Ammon's horn (tissue), 1 donor: ENCODE measurements around the gene ZNF479.
"Not testable (repeated sequence)": the region's sequence is repeated elsewhere in the genome, so short reads cannot be mapped to it uniquely, and the experiment has no call there.

Experiments used
- DNase-seq: peaks from one replicate; pipeline ENCODE4 v3.0.0-alpha.2; 2016; ENCODE audit warnings: low spot score

The ZNF479 gene

GRCh38 chr7:57132336-57132735, at the start of gene ZNF479:
Gene ZNF479 (minus strand): TSS chr7:57132436. CDS start chr7:57132324, 112 bp downstream.
- not testable (repeated sequence) for DNase-seq

DNA sequence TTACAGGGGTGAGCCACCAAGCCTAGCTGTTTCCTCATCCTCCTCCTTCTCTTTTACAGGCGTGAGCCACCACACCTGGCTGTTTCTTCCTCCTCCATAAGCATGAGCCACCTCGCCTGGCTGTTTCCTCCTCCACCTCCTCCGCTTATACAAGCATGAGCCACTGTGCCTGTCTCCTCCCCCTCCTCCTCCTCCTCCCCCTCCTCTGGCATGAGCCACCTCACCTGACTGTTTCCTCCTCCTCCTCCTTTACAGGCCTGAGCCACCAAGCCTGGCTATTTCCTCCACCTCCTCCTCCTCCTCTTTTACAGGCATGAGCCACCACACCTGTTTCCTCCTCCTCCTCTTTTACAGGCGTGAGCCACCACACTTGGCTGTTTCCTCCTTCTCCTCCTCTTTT, 49.8 kb upstream of the ZNF479 start:
- no peak for DNase-seq

DNA sequence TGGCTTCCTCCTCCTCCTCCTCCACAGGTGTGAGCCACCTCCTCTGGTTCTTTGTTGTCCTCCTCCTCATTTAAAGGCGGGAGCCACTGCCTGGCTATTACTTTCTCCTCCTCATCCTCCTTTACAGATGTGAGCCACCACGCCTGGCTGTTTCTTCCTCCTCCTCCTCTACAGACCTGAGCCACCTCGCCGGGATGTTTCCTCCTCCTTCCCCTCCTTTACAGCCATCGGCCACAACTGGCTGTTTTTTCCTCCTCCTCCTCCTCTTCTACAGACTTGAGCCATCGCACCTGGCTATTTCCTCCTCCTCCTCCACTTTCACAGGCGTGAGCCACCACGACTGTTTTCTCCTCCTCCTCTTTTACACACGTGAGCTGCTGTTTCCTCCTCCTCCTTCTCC, 49.0 kb upstream of the ZNF479 start:
- DNase-seq: no peak

DNA sequence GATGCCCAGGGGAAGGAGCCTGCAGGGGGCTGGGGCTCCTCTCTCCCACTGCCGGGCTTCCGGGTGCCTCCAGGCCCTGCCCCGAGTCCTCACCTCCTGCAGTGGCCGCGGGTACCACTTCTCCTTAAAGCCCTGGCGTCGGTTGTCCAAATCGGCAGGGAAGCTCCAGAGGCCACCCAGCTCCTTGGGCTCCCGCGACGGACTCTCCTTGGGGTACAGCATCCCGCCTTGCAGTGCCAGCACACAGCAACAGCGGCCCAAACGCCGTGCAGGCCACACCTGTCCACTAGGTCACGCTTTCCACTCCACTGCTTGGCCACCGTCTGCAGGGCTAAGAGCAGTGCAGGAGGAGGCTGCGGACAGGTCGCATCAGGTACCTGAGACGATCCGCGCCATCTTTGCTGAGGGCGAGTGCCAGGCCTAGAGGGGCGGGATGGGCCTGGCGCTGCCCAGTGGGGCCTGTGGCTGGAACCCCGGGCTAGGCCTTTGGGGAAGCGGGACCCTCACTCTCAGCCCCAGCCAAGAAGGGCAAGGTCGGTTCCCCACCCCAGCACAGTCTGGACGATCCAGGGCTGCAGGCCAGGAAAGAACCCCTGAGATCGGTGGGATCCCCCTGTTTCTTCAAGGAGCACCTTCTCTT, 47.7 kb upstream of the ZNF479 start:
- DNase-seq: no peak

GRCh38 chr7:57178768-57179139, 46.5 kb upstream of the ZNF479 start:
- DNase-seq: no peak

DNA sequence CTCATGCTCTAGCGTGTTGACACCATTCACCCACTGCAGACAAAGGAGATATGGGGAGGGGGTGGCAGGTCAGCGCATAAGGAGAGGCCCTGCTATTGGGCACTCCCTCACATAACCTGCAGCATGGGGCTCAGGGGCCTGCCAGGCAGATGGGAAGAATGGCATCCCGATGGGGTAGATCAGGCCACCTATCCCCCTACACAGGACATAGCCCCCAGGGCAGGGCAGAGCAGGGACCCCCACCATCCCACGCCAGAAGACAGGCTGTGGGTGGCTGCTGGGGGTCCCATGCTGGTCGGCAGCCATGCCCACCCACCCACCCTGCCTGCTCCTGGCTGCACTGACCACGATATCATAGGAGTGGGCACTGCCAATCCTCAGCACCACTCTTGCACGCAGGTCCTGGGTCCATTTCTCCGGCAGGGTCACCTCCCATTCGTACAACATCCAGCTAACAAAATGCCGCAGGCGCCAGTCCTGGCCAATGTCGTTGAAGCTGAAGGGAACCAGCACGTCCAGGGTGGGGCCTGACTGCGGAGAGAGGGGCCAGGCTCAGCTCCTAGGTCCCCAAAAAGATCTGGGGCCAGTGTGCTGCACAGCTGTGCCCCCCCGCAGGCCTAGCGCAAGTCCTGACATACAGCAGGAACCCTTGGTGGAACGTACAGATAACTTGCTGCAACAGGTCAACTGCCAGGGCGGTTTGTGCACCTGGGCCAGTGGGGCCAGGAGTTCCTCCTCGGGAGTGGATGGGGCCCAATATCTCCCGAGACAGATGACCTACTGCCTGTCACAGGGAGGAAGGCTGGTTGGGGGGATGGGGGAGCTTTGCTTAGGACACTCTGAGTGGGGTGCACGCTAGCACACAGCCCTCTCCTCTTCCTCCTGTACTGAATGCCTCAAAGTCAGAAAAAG, 45.9 kb upstream of the ZNF479 start:
- no peak for DNase-seq

DNA sequence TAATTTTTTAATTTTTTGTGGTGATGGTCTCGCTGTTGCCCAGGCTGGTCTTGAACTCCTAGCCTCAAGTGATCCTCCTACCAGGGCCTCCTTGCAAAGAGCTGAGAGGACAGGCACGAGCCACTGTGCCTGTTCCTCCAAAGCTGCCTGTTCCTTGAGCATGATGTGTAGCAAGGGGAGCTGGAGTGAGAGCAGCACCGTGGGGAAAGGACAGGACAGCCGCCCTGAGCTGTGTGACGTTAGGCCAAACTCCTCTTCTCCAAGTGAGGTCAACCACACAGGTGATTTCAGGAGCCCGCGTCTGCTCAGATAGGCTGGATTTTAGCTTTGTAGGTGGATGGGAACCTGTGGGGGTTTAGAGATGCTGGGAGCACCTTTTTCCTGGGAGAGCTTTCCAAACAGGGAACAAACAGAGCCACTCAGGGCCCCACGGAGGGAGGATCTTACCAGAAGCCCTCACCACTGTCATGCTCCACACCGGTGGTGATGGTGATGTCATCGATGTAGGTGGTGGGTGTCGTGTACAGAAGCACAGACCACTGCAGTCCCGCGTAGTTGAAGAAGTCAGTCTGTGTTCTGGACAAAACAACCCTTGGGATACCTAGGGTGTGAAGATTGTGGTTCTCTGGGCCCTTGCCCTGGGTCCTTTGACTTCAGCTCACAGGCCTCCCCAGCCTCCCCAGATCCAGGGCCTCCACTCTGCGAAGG, 44.8 kb upstream of the ZNF479 start:
- DNase-seq: no peak

- no peak for DNase-seq
Measured at GRCh38 chr7:57165285-57165899, 33.2 kb upstream of the ZNF479 start.

- not testable (repeated sequence) for DNase-seq
Measured at GRCh38 chr7:57120123-57120784, 12.0 kb downstream of the ZNF479 start.
